Thyroid gland (tissue), 4 donors: ENCODE data around the gene S100Z. TPM values are rescaled to one million over a fixed set of nuclear protein-coding genes. Genes with fewer than 3 reads are reported as not detected.
"Not testable (repeated sequence)": the region's sequence is repeated elsewhere in the genome, so short reads cannot be mapped to it uniquely, and the experiment has no call there.

ENCODE experiments used
- DNase-seq, 2 donors: peaks; one replicate each; pipeline ENCODE4 v3.0.0-alpha.2; 2019
- H3K27ac ChIP-seq, 3 donors: fragments of 200-600 bp; sonication (generic); 1 replicate in 2 of 3; 2 replicates in 1 of 3; pipeline ENCODE4 v1.5.1; 2016 to 2019; ENCODE audit warnings: mild to moderate bottlenecking in 1 of 3, moderate library complexity in 1 of 3
- H3K27me3 ChIP-seq: fragments of 200-600 bp; sonication (generic); one replicate; pipeline ENCODE4 v1.5.1; 2019
- H3K36me3 ChIP-seq, 2 donors: fragments of 200-600 bp; sonication (generic); one replicate each; pipeline ENCODE4 v1.5.1; 2016 to 2019
- H3K4me1 ChIP-seq, 2 donors: fragments of 200-600 bp; sonication (generic); one replicate each; pipeline ENCODE4 v1.5.1; 2017 to 2019
- H3K4me3 ChIP-seq, 3 donors: fragments of 200-600 bp; sonication (generic); replicated peaks in 1 of 3; 1 replicate in 2 of 3; 2 replicates in 1 of 3; pipeline ENCODE4 v1.5.1; 2016; ENCODE audit warnings: mild to moderate bottlenecking in 1 of 3
- H3K9me3 ChIP-seq: fragments of 200-600 bp; sonication (generic); one replicate; pipeline ENCODE4 v1.5.1; 2017
- POLR2A ChIP-seq, 2 donors: fragments of 450-650 bp; IDR thresholded peaks; one replicate each; pipeline ENCODE4 v1.6.1; 2017; ENCODE audit warnings: antibody characterized with exemption in 2 of 2, mild to moderate bottlenecking in 2 of 2, moderate library complexity in 1 of 2
- WGBS, 2 donors: methylation state at CpG; one replicate each; pipeline ENCODE4 v1.1.5; 2017; 5-methylcytosine and 5-hydroxymethylcytosine counted together
- intact Hi-C: fragments of 100-400 bp; cut with DNase I; formaldehyde crosslinking; loops from one replicate; pipeline ENCODE4 v1.15.1; 2023
- total RNA-seq, 4 donors: library from RNA; depleted of rRNA; stranded (reverse); fragments of >200 nt; gene quantifications; one replicate each; pipeline ENCODE4 v1.2.3, GENCODE V29; 2016
- TF ChIP-seq, protein P1 (sequence below), 6 experiments: fragments of 200-600 bp in 3 of 6; fragments of 450-650 bp in 3 of 6; sonication (generic) in 3 of 6; IDR thresholded peaks; one replicate each; pipeline ENCODE4 v1.5.1; 2016 to 2019; ENCODE audit warnings: antibody characterized with exemption in 6 of 6, mild to moderate bottlenecking in 2 of 6, inconsistent platforms in 1 of 6, moderate library complexity in 1 of 6

S100Z gene
- total RNA-seq, 4 donors from 2014 or later = not detected

- no peaks in the 10 kb centered on the region for H3K27me3 ChIP-seq
- H3K27ac ChIP-seq = no peak overlapping the region
- H3K36me3 ChIP-seq = no peaks in the 10 kb centered on the region
- intact Hi-C loops = no loop called here
- TF ChIP-seq POLR2A (IDR thresholded peaks at IDR 0.05) = no peak
- TF ChIP-seq, protein P1, sequence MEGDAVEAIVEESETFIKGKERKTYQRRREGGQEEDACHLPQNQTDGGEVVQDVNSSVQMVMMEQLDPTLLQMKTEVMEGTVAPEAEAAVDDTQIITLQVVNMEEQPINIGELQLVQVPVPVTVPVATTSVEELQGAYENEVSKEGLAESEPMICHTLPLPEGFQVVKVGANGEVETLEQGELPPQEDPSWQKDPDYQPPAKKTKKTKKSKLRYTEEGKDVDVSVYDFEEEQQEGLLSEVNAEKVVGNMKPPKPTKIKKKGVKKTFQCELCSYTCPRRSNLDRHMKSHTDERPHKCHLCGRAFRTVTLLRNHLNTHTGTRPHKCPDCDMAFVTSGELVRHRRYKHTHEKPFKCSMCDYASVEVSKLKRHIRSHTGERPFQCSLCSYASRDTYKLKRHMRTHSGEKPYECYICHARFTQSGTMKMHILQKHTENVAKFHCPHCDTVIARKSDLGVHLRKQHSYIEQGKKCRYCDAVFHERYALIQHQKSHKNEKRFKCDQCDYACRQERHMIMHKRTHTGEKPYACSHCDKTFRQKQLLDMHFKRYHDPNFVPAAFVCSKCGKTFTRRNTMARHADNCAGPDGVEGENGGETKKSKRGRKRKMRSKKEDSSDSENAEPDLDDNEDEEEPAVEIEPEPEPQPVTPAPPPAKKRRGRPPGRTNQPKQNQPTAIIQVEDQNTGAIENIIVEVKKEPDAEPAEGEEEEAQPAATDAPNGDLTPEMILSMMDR (IDR thresholded peaks at IDR 0.05) = no peak
- H3K9me3 ChIP-seq = no peaks in the 10 kb centered on the region
- DNase-seq = no peak
- H3K4me3 ChIP-seq = no peak overlapping the region
- H3K4me1 ChIP-seq = no peaks in the 10 kb centered on the region
- 93 to 95% methylated on average over 7 of the region's 7 CpGs for WGBS, 2 donors
Measured at GRCh38 chr5:76908166-76908565, 58.4 kb downstream of the S100Z start.

DNA sequence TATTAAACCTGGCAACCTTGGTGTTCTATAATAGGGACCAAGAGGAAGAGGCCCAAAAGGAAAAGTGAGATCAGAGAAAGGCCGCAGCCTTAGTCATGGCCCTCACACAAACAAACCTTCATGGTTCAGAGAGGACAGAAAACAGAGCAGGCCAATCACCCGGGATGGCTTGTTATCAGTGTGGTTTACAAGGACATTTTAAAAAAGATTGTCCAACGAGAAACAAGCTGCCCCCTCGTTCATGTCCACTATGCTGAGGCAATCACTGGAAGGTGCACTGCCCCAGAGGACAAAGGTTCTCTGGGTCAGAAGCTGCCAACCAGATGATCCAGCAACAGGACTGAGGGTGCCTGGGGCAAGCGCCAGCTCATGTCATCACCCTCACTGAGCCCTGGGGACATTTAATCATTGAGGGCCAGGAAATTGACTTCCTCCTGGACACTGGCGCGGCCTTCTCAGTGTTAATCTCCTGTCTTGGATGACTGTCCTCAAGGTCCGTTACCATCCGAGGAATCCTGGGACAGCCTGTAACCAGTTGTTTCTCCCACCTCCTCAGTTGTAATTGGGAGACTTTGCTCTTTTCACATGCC is 60.6 kb downstream of the S100Z start:
- H3K4me3 ChIP-seq, DNase-seq, H3K9me3 ChIP-seq, H3K27ac ChIP-seq, H3K36me3 ChIP-seq, intact Hi-C loops, H3K4me1 ChIP-seq, H3K27me3 ChIP-seq: not testable (repeated sequence)
- WGBS, 2 donors = 90 to 91% methylated on average over 9 of the region's 9 CpGs

DNA sequence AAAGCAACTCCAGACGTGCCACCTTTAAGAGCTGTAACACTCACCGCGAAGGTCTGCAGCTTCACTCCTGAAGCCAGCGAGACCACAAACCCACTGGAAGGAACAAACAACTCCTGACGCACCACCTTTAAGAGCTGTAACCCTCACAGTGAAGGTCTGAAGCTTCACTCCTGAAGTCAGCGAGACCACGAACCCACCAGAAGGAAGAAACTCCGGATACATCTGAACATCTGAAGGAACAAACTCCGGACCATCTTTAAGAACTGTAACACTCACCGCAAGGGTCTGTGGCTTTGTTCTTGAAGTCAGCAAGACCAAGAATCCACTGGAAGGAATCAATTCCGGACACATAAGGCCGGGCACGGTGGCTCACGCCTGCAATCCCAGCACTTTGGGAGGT is 64.9 kb downstream of the S100Z start:
- H3K4me1 ChIP-seq, H3K9me3 ChIP-seq, H3K27me3 ChIP-seq, intact Hi-C loops, H3K4me3 ChIP-seq, DNase-seq, H3K36me3 ChIP-seq, H3K27ac ChIP-seq: not testable (repeated sequence)
- 90 to 91% methylated on average over 11 to 14 of the region's 14 CpGs for WGBS, 2 donors

DNA sequence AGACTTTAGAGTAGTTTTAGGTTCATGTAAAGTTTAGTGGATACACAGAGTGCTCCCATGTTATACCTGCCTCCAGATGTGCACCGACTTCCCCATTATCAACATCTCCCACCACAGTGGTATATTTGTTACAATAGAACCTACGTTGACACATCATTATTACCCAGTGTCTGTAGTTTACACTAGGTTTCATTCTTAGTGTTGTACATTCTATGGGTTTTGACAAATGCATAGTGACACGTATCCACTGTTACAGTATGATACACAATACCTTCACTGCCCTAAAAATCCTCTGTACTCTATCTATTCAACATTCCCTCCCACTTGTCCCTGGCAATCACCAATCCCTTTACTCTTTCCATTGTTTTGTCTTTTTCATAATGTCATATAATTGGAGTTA is 68.7 kb downstream of the S100Z start:
- DNase-seq = no peak
- intact Hi-C loops = no loop called here
- no peak for TF ChIP-seq POLR2A (IDR thresholded peaks at IDR 0.05)
- TF ChIP-seq, protein P1 (IDR thresholded peaks at IDR 0.05) = no peak
- Histone ChIP-seq H3K9me3 (no peaks in the 10 kb centered on the region), H3K27me3 (no peaks in the 10 kb centered on the region), H3K4me1 (no peaks in the 10 kb centered on the region), H3K27ac (no peak overlapping the region), H3K4me3 (no peak overlapping the region), H3K36me3 (no peaks in the 10 kb centered on the region)
- 89 to 96% methylated on average over 3 of the region's 3 CpGs for WGBS, 2 donors

DNA sequence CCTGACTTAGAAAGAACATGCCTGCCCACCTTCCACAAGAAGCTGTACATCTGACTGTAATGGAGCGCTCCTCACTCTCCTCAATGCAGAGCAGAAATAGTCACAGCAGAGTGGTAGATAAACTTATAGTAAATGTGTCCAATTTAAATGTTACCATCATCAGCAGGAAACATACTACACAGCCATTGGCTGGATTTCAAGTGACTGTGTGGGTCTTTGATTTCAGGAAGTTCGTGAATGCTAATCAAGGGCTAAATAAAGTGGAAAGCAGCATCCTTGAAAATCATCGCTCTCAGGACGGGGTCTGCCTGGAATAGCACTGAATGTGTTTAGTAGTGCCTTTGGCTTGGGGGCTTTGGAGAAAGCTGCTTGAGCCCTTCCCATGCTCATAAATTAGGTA is 70.7 kb downstream of the S100Z start:
- Histone ChIP-seq H3K4me1 (no peaks in the 10 kb centered on the region), H3K4me3 (no peak overlapping the region), H3K27me3 (no peaks in the 10 kb centered on the region), H3K9me3 (no peaks in the 10 kb centered on the region), H3K27ac (no peak overlapping the region), H3K36me3 (no peaks in the 10 kb centered on the region)
- intact Hi-C loops = no loop called here
- DNase-seq = no peak
- WGBS, 2 donors = 56 to 61% methylated on average over 4 of the region's 4 CpGs
- TF ChIP-seq POLR2A (IDR thresholded peaks at IDR 0.05) = no peak
- TF ChIP-seq, protein P1 (IDR thresholded peaks at IDR 0.05) = no peak

GRCh38 chr5:76926329-76927105 is 76.7 kb downstream of the S100Z start:
- WGBS, 2 donors = 61 to 69% methylated on average over 6 of the region's 6 CpGs
- Histone ChIP-seq H3K27me3 (no peaks in the 10 kb centered on the region), H3K36me3 (no peaks in the 10 kb centered on the region), H3K9me3 (no peaks in the 10 kb centered on the region), H3K4me3 (no peak overlapping the region), H3K27ac (no peak overlapping the region), H3K4me1 (no peaks in the 10 kb centered on the region)
- intact Hi-C loops = no loop called here
- TF ChIP-seq, protein P1 (IDR thresholded peaks at IDR 0.05) = no peak
- TF ChIP-seq POLR2A (IDR thresholded peaks at IDR 0.05) = no peak
- DNase-seq = no peak
